Endothelial cell (in vitro differentiated cells): ENCODE results near the gene LYVE1. TPM values are rescaled to one million over a fixed set of nuclear protein-coding genes. Genes with fewer than 3 reads are reported as not detected.

ENCODE experiments used
- DNase-seq: peaks from one replicate; pipeline ENCODE4 v3.0.0; 2021; ENCODE audit warnings: low spot score
- H3K27ac Mint-ChIP-seq: one replicate; pipeline ENCODE4 v1.8.0; 2021; ENCODE audit warnings: mixed read lengths, inconsistent platforms; ENCODE audit not compliant: unreplicated experiment
- H3K27me3 Mint-ChIP-seq: one replicate; pipeline ENCODE4 v1.8.0; 2021; ENCODE audit warnings: mild to moderate bottlenecking, moderate library complexity, mixed read lengths, inconsistent platforms; ENCODE audit not compliant: unreplicated experiment
- H3K36me3 Mint-ChIP-seq: one replicate; pipeline ENCODE4 v1.8.0; 2021; ENCODE audit warnings: mild to moderate bottlenecking, low read depth, mixed read lengths, inconsistent platforms; ENCODE audit not compliant: unreplicated experiment
- H3K4me1 Mint-ChIP-seq: one replicate; pipeline ENCODE4 v1.8.0; 2021; ENCODE audit warnings: mild to moderate bottlenecking, mixed read lengths, inconsistent platforms; ENCODE audit not compliant: unreplicated experiment
- H3K4me3 Mint-ChIP-seq: one replicate; pipeline ENCODE4 v1.8.0; 2021; ENCODE audit warnings: mild to moderate bottlenecking, mixed read lengths, inconsistent platforms; ENCODE audit not compliant: unreplicated experiment
- H3K9me3 Mint-ChIP-seq: one replicate; pipeline ENCODE4 v1.8.0; 2021; ENCODE audit warnings: mixed read lengths, inconsistent platforms; ENCODE audit not compliant: unreplicated experiment
- CTCF ChIP-seq: fragments of 200-600 bp; sonication (generic); IDR thresholded peaks from one replicate; pipeline ENCODE4 v1.5.0; 2021; ENCODE audit warnings: antibody characterized with exemption; ENCODE audit not compliant: unreplicated experiment
- total RNA-seq: library from RNA; stranded (reverse); fragmentation: NEBNext Ultra II Directional; extraction: Animal tissue kit (Norgen Biotek cat#: 25700); gene quantifications from one replicate; pipeline ENCODE4 v1.2.1, GENCODE V29; 2021; ENCODE audit not compliant: unreplicated experiment

The LYVE1 gene
- total RNA-seq, 1 donor from 2014 or later: not detected

DNA sequence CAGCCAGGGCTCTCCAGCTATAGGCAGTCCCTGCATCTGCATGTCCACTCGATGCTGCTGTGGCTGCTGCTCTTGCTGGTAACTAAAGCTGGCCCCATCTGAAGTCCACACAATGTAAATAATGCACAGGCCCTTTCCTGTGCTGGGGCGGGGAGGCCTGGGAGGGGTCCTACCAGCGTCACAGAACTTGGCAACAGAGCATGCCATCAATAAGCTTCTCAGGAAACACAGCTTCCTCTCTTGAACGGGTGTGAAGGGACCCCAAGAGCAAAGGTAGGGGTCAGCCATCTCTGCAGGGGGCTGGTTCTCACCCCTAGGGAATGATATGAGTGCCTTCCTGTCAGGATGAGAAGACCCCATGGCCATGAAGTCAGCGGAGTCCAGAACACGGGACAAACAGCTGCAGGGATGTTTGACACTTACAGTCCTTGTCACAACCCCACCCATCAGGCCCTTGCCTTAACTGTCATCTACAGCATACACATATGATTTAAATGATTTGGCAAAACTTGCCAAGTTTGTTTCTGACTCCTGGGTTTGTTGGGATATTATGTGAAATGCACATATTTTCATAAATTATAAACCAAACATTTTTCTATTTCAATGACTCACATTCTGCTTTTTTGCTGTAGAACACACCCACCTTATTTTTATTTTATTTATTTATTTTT lies 39.1 kb upstream of the LYVE1 start:
- no peak overlapping the region for H3K27ac Mint-ChIP-seq
- no peaks in the 10 kb centered on the region for H3K36me3 Mint-ChIP-seq
- H3K4me1 Mint-ChIP-seq: peaks cover 46% of the 10 kb centered on the region
- H3K9me3 Mint-ChIP-seq: peaks cover 4% of the 10 kb centered on the region
- no peak for DNase-seq
- peaks cover 2% of the 10 kb centered on the region for H3K27me3 Mint-ChIP-seq
- no peak overlapping the region for H3K4me3 Mint-ChIP-seq
- no peak for TF ChIP-seq CTCF

- no peak for DNase-seq
- Mint-ChIP-seq H3K4me1 (peaks cover 38% of the 10 kb centered on the region), H3K4me3 (peak overlapping the region; percentile 39), H3K36me3 (no peaks in the 10 kb centered on the region), H3K27ac (peak overlapping the region; percentile 74), H3K27me3 (peaks cover 2% of the 10 kb centered on the region), H3K9me3 (peaks cover 4% of the 10 kb centered on the region)
- TF ChIP-seq CTCF: no peak
These were observed 38.2 kb upstream of the LYVE1 start for GRCh38 chr11:10606536-10607208.

DNA sequence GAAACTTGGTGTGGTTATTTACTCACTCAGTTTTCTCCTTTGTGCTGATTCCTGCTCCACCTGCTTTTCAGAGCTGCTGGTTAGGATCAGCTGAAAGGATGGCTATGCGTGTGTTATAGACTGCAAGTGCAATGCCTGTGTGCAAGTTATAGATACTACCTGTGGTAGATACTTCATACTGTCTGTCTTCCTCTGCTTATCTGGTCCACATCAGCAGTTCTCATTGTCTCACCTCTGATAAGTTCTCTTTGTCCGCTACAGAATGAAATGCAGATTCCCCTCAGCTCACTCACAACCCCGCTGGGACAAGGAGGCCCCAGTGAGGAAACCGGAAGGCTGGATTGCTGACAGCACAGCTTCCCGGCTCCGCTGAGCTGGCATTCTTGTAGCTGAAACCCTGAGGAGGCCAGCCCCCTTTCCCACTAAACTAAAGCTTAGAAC lies 37.5 kb upstream of the LYVE1 start:
- Mint-ChIP-seq H3K36me3 (no peaks in the 10 kb centered on the region), H3K4me3 (no peak overlapping the region), H3K4me1 (peaks cover 39% of the 10 kb centered on the region), H3K27me3 (peaks cover 7% of the 10 kb centered on the region), H3K9me3 (no peaks in the 10 kb centered on the region), H3K27ac (peak overlapping the region; percentile 82)
- peak; percentile 28 for DNase-seq
- no peak for TF ChIP-seq CTCF

DNA sequence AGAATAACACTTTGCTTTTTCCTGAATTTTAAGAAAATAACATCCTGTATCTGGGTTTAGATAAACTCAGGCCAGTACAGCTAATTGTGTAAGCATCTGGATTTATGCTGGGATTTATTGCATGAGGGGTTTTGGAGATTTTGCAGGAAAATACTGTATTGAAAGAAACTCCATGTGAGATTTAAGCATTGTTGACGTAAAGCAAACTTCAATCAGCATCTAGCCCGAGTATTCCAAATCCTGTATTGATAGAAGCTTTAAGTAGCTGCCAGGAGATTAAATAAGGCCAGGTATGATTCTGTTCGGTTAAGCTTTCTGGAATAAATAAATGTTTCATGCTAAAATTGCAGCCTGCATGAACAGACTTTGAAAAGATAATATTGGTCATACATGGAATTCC lies 36.3 kb upstream of the LYVE1 start:
- no peak for DNase-seq
- peaks cover 42% of the 10 kb centered on the region for H3K4me1 Mint-ChIP-seq
- no peak overlapping the region for H3K27ac Mint-ChIP-seq
- no peak overlapping the region for H3K4me3 Mint-ChIP-seq
- no peak for TF ChIP-seq CTCF
- no peaks in the 10 kb centered on the region for H3K9me3 Mint-ChIP-seq
- no peaks in the 10 kb centered on the region for H3K36me3 Mint-ChIP-seq
- peaks cover 7% of the 10 kb centered on the region for H3K27me3 Mint-ChIP-seq

DNA sequence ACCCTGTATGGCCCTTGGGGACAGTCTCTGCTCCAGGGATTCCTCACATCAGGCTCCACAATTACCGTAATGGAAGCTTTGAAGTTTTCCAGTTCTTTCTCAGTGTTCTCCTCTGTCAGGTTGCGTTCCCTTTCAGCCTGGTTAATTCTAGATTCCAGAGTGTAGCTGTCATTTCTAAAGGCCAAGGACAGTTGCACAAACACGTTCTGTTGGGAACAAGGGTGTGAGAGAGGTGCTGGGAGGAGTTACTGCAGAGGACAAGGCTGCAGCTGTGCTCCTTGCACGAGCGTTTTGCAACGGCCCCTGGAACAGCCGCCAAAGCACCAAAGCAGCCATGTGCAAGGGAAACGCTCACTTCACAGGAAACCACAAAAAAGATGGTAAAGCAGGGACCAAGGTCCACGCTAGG lies 35.9 kb upstream of the LYVE1 start:
- H3K27me3 Mint-ChIP-seq: peaks cover 7% of the 10 kb centered on the region

More for the DNA sequence above, 35.9 kb upstream of the LYVE1 start:
- no peak overlapping the region for H3K27ac Mint-ChIP-seq
- peaks cover 42% of the 10 kb centered on the region for H3K4me1 Mint-ChIP-seq
- DNase-seq: no peak
- H3K9me3 Mint-ChIP-seq: no peaks in the 10 kb centered on the region
- no peaks in the 10 kb centered on the region for H3K36me3 Mint-ChIP-seq
- H3K4me3 Mint-ChIP-seq: no peak overlapping the region
- no peak for TF ChIP-seq CTCF
